GM19452 (cell line): ENCODE measurements around the gene GLP1R.

Source experiments
- ATAC-seq: cut with Tn5 transposase; IDR thresholded peaks from one replicate; pipeline ENCODE4 v1.9.1; 2021; ENCODE audit not compliant: unreplicated experiment

Gene GLP1R

GRCh38 chr6:39085129-39085797 lies 36.7 kb downstream of the GLP1R start:
- ATAC-seq, result no peak

DNA sequence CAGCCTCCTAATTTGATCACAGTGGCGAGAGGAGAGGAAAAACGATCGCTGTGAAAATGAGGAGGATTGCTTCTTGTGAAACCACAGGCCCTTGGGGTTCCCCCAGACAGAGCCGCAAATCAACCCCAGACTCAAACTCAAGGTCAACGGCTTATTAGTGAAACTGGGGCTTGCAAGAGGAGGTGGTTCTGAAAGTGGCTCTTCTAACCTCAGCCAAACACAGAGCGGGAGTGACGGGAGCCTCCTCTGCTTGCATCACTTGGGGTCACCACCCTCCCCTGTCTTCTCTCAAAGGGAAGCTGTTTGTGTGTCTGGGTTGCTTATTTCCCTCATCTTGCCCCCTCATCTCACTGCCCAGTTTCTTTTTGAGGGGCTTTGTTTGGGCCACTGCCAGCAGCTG lies 37.7 kb downstream of the GLP1R start:
- ATAC-seq, result no peak

DNA sequence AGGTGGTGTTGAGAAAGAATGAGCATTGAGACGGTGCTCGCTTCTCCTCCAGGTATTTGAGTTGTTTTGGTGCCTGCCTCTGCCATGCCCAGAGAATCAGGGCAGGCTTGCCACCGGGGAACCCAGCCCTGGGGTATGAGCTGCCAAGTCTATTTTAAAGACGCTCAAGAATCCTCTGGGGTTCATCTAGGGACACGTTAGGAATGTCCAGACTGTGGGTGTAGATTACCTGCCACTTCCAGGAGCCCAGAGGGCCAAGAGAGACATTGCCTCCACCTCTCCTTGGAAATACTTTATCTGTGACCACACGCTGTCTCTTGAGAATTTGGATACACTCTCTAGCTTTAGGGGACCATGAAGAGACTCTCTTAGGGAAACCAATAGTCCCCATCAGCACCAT lies 38.1 kb downstream of the GLP1R start:
- no peak for ATAC-seq

DNA sequence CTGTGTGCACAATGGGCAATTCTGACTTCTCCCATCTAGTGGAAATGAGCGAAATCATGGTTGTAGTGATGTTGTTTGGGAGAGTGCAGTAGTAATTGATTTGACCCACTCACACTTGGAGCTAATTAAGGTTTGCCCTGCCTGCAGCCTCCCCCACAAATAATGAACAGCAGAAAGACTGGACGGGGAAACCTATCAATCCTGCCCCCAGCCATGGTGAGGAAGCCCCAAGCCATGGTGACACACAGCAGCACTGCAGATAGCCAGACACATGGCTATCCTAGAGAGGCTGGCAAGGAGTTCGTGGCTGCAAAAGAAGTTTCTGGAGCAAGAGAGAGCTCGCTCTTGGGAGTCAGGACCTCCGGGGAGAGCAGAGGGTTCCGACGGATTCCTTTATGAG lies 38.6 kb downstream of the GLP1R start:
- ATAC-seq, result no peak

DNA sequence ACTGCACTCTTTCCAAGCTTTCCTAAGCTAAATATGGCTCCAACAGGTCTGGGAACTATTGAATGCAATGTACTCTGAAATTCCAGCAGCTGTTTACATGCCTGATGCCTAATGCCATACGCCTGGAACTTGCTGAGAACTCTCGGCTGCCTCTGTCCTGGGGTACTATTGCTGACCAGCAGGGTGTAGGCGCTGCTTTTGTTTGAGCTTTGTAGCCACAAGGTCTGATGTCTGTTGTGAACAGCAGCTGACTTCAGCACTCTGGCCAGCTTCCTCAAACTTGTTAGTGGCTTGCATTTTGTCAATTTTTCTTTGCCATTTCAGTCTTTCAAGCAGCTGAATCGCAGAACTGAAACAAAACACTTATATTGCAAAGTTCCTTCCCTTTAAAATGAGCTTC lies 39.8 kb downstream of the GLP1R start:
- ATAC-seq, result no peak

DNA sequence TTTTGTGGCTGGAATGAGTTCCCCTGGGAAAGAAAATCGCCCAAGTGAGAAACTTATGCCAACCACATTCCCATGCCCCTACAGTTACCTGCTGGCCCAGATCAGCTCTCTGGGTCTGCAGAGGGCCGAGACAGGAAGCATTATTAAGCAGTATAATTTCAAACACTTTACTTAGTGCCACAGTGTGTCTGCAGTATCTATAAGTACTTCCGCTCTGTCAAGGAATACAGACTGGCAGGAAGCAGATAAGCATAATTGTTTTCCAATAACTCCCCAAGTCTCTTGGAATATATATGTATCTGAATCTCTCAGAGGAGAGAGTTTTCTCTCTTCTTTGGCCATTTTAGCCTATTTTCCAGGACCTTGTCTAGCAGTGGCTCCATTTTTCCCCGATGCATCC lies 41.5 kb downstream of the GLP1R start:
- no peak for ATAC-seq

GRCh38 chr6:39091220-39091619 lies 42.6 kb downstream of the GLP1R start:
- ATAC-seq, result no peak

GRCh38 chr6:39092124-39092523 lies 43.5 kb downstream of the GLP1R start:
- no peak for ATAC-seq

DNA sequence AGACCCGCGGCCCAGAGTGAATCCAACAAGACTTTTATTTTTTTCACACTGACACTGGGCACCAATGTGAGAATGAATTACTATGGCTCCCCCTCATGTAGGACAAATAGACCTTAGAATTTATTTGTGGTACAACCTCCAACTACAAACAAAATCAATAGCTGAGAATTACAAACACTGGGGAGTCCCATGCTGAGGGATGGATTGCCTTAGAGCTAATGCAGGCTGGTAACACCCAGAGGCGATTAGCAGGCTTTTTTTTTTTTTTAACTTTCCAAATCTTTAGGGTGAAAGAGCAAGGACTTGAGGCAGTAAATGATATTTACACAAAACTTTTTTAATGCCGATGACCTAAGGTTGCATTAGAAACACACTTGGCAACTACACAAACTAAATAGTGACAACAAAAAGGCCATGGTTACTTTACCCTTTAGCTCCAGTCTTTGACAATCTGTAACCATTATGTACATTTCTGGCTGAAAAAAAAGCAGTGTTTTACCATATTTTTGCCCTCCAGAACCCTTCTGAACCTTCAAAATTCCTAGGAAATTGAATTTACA lies 44.6 kb downstream of the GLP1R start:
- no peak for ATAC-seq

GRCh38 chr6:39095578-39095977 lies 47.0 kb downstream of the GLP1R start:
- no peak for ATAC-seq

- no peak for ATAC-seq
Measured at GRCh38 chr6:39100358-39100757, 51.8 kb downstream of the GLP1R start.

- ATAC-seq, result no peak
Measured at GRCh38 chr6:39102071-39102820, 53.7 kb downstream of the GLP1R start.

- no peak for ATAC-seq
Measured at GRCh38 chr6:39102821-39103136, 54.2 kb downstream of the GLP1R start.

DNA sequence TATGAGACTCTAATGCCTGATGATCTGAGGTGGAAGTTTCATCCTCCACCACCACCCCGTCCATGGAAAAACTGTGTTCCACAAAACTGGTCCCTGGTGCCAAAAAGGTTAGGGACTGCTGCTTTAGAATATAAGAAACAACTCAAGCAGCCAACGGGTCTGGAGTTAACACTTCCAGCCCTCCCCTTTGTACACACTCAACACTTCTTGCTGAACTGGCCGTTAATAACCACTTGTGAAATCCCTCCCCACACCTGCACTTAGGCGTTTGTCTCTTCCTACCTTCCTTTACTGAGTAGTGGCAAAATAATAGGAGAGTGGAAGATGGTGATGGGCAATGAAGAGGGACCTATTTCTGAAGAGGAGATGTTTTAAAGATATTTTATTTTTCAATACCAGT lies 55.9 kb downstream of the GLP1R start:
- no peak for ATAC-seq

DNA sequence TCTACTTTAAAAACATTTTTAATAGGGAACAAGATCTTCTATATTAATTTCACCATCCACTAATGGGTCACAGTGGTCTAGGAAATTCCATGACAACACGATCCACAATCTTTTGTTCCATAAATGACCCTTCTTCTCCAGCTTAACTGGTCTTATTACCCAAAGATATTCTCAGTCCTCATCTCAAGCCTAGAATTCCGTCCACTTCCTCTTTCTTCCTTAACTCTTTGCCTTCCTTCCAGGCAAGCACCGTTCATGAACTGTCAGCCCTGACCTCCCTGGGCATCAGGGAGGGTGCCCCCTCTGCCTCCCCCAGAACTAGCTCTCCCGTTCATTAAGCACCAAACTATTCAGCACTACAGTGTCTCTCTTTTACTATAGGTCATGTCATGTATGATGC lies 58.5 kb downstream of the GLP1R start:
- ATAC-seq, result no peak

GRCh38 chr6:39107641-39108040 lies 59.1 kb downstream of the GLP1R start:
- ATAC-seq, result no peak

DNA sequence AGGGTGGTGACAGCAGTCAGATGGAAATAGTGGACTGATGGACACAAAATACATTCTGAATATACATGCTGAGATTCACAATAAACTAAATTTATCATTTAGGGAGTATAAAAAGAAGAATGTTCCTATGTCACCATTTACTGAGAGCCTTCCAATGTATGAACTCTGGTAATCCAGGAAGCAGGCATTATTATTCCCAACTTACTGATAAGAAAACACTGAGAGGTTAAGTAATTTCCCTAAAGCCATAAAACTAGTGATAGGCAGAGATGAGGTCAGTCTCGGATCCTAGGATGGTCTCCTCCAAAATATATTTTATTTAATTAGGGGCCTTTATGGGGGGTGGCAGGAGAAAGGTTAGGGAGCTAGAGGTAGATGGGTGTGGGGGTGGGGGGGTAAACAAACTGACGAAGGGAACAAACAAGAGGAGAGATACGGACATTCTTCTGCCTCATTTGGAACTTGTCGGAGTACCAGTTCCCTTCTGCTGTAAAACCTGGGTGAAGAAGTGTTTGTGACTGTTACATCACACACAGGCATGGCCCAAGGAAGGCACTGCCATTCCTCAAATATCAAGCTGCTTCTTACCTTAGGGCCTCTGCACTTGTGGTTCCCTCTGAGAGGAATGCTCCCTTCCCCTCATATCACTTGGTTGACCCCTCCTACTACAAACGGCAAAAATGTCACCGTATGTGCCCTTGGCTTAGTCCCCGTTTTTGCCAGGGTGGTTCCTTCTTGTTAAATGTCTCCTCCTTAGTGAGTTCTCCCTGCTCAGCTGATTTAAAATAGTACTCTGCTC lies 59.7 kb downstream of the GLP1R start:
- no peak for ATAC-seq

DNA sequence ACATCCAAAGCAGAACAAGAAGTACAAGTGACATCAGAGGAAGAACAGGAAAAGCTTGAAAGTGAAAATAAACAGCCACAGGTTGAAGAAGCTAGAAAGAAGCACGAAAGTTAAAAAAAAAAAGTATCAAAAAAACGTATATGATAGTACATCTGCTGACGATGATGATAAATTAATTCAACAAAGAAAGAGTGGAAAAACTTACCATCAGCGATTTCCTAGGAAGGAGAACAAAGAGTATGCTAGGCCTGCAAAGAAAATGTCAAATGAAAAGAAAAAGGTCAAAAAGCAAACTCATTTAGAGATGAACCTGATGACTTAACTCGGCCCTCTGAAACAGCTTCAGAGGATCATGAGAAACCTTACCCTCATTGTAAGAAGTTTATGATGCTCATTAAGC lies 62.7 kb downstream of the GLP1R start:
- ATAC-seq, result no peak

DNA sequence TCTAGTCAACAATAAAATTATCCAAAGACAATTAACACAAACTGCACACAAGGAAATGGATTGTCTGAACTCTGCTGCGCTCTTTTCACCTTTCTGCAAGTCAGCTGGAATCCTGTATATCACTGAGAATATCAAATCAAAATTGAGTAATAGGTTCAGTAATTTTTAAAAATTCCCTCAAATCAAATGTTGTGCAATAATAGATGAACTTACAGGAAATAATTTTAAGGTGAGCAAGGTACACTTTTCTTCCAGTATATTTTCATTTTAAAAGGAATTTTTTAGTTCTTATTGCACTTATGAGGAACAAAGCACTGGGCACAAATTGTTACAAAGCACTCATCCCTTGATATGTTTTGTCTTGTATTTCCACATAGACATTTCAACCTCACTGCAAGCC lies 65.2 kb downstream of the GLP1R start:
- no peak for ATAC-seq

- peak; percentile 5 for ATAC-seq
Measured at GRCh38 chr6:39114388-39114703, 65.8 kb downstream of the GLP1R start.

DNA sequence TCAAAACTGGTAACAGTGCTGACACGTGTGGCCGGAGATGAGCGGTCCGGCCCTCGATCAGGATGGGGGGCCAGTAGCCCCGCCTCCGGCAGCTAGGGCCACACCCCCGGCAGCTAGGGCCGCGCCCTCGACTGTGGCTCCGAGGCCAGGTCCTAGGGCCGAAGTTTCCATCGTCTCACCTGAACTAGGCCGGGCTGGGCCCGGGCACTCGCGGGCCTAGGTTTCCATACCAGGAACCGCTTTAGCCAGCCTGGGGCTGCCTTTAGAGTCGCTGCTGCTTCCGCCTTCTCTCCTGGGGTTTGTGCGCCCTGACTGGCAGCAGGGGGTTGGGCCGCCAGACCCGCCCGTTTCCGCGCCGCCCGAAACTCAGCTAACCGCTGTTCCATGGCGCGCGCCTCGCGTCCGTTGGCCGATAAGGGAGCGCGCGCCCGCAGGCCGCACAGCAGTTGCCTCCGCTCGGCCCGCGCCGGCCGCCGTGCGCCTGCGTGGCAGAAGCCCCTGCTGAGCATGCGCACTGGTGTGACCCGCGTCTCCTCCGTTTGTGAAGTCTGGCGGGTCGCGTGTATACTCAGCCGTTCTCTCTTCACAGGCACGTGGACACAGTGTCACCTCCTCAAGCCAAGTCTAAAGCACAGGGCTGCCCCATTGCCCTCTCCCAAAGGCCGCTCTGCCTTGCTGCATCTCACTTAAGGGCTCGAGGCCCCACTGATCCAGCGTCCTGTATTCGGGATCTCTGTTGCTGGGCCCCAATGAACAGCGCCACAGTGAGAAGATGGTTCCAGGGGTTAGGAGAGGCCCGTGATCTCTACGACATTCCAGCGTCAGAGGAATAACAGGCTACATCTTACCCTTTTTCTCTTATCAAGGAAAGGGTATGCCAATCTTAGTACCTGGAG lies 66.4 kb downstream of the GLP1R start, which contains the start of gene SAYSD1:
Gene SAYSD1, minus strand, starts transcription at position 483 of the 896 bp plus-strand sequence. Its CDS starts 97 bp downstream, at position 386.
- ATAC-seq, result peak; percentile 96
